Frontal cortex (tissue), 4 donors: Measurements from ENCODE around the gene OR5M3. TPM values are rescaled to one million over a fixed set of nuclear protein-coding genes. Genes with fewer than 3 reads are reported as not detected.

Experiments used
- DNase-seq, 2 donors: peaks; one replicate each; pipeline ENCODE4 v3.0.0; 2012; ENCODE audit warnings: low spot score in 2 of 2
- FAIRE-seq: peaks from 2 replicates; lab custom pipeline; 2012; peaks lifted over from hg19 to GRCh38; lab: Jason Lieb, UNC
- total RNA-seq: library from RNA; depleted of rRNA; stranded (reverse); fragments of >200 nt; gene quantifications from one replicate; pipeline ENCODE4 v1.2.3, GENCODE V29; 2014
- donor health status: control.
- donor health status: control.
- donor health status: control.

The OR5M3 gene
- not detected for total RNA-seq

DNA sequence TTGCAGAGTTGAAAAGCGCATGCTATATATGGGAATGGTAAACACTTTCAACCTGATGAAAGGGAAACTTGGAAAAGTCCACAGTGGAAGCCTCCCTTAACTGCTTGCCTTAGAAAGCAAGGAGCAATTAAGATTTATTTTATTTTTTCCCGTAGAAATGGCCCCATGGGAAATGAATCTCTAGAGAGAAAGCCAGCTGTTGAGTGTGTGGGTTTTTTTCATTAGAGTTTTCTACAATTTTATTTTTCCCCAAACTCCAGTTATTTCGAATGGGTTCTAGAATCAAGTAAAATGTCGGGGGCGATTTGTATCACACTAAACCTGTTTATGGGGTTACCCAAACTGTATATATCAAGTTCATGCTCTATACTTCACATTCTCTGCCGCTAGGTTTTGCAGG, at the start of gene OR5M3:
OR5M3 (minus strand) TSS at position 101 of the 400 bp plus-strand sequence. CDS start 2,855 bp downstream, outside the sequence.
- FAIRE-seq (no peak), DNase-seq (no peak)

DNA sequence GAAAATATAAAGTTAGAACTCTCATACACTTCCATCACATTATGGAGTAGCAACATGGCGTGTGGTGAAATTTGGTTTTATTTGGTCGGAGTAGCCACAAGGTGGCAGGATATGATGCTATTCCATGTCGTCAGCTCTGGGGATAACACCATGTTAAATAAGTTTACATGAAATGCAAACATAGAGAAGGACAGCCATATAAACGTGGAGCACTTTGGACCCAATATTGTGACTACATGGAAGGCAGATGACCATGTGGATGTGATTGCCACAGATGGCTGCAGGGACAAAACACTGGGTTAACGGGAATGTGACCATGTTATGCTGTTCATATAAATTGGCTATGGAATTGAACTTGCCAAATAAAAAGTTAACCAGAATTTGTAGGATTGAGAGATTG, 48.9 kb upstream of the OR5M3 start:
- no peak for DNase-seq
- no peak for FAIRE-seq

- no peak for FAIRE-seq
- DNase-seq = no peak
Measured at GRCh38 chr11:56513280-56513679, 40.1 kb upstream of the OR5M3 start.

- DNase-seq = no peak
- no peak for FAIRE-seq
Measured at GRCh38 chr11:56509439-56509838, 36.3 kb upstream of the OR5M3 start.

DNA sequence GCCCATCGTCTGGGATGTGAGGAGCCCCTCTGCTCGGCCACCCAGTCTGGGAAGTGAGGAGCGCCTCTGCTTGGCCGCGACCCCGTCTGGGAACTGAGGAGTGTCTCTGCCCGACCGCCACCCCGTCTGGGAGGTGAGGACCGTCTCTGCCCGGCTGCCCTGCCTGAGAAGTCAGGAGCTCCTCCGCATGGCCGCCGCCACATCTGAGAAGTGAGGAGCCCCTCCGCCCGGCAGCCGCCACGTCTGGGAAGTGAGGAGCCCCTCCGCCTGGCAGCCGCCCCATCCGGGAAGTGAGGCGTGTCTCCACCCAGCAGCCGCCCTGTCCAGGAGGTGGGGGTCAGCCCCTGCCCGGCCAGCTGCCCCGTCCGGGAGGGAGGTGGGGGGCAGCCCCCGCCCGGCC, 23.9 kb upstream of the OR5M3 start:
- DNase-seq (no peak), FAIRE-seq (no peak)

DNA sequence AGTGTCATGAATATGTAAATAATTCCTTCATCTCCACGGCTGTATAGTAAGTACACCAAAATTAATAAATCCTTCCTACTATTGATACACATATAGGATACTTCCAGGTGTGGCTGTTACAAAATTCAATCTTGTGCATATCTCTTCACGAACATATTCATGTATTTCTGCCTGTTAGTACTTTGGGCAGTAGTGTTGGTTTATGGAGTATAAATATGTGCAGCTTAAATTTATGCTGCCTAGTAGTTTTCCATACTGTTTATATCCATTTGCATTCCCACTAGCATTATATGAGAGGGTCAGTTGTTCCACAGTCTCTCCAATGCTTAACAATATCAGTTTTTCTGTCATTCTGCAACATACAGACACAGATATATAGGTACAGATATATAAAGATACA, 22.0 kb upstream of the OR5M3 start:
- FAIRE-seq = no peak
- no peak for DNase-seq

GRCh38 chr11:56491270-56491669, 18.1 kb upstream of the OR5M3 start, which contains the start of gene OR5M8:
TSS of gene OR5M8 (minus strand) at chr11:56491370. CDS start at chr11:56491370, 0 bp downstream.
- no peak for FAIRE-seq
- no peak for DNase-seq

DNA sequence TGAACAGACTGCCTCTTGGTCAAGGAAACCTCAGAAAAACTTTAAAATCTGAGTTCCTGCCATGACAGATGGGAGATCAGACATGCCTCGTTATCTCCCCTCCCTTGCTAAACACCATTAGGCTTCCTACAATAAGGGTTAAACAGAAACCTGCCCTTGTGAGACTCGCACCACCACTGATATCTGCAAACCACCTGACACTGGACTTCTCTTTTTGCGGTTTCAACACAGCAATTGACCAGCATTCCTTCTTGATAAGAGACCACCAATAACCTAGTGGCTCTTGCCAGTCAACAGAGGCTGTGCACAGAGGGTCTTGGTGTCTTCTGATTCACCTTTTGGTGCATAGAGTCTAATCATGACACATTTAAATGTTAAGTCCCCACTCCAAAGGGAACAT, 13.6 kb upstream of the OR5M3 start:
- DNase-seq = no peak
- no peak for FAIRE-seq

GRCh38 chr11:56474729-56475235, 1.6 kb upstream of the OR5M3 start:
- no peak for FAIRE-seq
- no peak for DNase-seq

DNA sequence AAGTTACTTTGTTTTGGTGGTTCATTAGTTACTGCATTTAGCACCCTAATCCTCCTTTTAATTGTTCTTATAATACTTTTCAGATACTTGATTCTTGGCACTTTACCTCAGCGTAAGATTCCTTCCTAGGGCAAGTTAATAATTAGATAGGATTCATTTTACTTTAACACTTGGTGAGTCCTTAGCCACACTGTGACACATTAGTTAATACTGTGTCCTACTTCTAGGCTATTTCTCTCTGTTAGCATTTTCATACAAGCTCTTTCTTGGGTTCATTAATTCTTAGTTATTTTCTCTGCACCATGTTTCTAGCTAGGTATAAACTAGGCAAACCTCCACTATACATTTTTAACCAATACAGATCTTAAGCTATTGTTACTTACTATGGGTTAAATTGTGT, 16.1 kb downstream of the OR5M3 start:
- no peak for FAIRE-seq

DNA sequence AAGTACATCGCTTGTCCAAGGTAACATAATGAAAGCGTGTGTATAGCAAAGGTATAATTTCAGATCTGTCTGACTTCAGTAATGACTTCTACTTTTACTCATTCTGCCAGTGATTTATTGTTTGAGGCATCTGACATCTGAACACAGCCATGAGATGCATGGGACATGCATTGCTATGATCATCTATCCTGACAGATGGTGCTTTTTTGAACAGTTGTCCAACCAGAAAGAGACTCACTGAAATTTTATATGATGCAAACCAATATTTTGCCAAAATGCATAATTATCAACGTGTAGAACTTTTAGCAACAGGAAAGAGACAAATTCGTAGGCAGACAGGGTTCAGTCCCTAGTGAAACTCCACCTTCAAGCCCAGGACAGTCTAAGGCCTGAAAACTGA, 19.6 kb downstream of the OR5M3 start:
- FAIRE-seq (no peak), DNase-seq (no peak)

More for the DNA sequence above, 16.1 kb downstream of the OR5M3 start:
- no peak for DNase-seq

Other genes starting within 250 kb of the OR5M3 start
- gene OR5T2, start 239.1 kb downstream of the OR5M3 start, total RNA-seq = not detected
- gene OR5T3, start 221.1 kb downstream of the OR5M3 start, total RNA-seq = not detected
- not detected for gene OR5T1, start 199.2 kb downstream of the OR5M3 start, total RNA-seq
- gene OR8H1, start 181.1 kb downstream of the OR5M3 start, total RNA-seq = not detected
- gene OR8K3, start 158.2 kb downstream of the OR5M3 start, total RNA-seq = not detected
- not detected for gene OR8K1, start 127.3 kb downstream of the OR5M3 start, total RNA-seq
- not detected for gene OR8J1, start 119.1 kb downstream of the OR5M3 start, total RNA-seq
- not detected for gene OR8U1, start 97.7 kb downstream of the OR5M3 start, total RNA-seq
- gene OR5AL1, start 60.7 kb downstream of the OR5M3 start, total RNA-seq = not detected
- 0.41 TPM for gene OR5M8, start 18.0 kb upstream of the OR5M3 start, total RNA-seq
- not detected for gene OR5M11, start 69.9 kb upstream of the OR5M3 start, total RNA-seq
- gene OR5M10, start 104.4 kb upstream of the OR5M3 start, total RNA-seq = not detected
- gene OR5M1, start 141.5 kb upstream of the OR5M3 start, total RNA-seq = not detected
- gene OR5AP2, start 169.1 kb upstream of the OR5M3 start, total RNA-seq = not detected
- not detected for gene OR5AR1, start 190.3 kb upstream of the OR5M3 start, total RNA-seq
- gene OR9G1, start 225.7 kb upstream of the OR5M3 start, total RNA-seq = not detected